GM19035 (cell line): Measurements from ENCODE around the gene ZDHHC22.

Experiments used
- ATAC-seq: cut with Tn5 transposase; IDR thresholded peaks from one replicate; pipeline ENCODE4 v1.9.1; 2021; ENCODE audit not compliant: unreplicated experiment

Gene ZDHHC22

GRCh38 chr14:77084985-77085384 is 56.6 kb downstream of the ZDHHC22 start:
- ATAC-seq: no peak

- ATAC-seq: no peak
These were observed 58.5 kb downstream of the ZDHHC22 start for GRCh38 chr14:77083082-77083481.

- no peak for ATAC-seq
These were observed 59.2 kb downstream of the ZDHHC22 start for GRCh38 chr14:77082356-77082755.
